Retinal pigment epithelial cell (primary cell): ENCODE results near the gene PCNX1.

Experiments
- DNase-seq: peaks from one replicate; pipeline ENCODE4 v3.0.0-alpha.2; 2010; ENCODE audit warnings: low read depth
- H3K4me3 ChIP-seq: 2 replicates; pipeline ENCODE4 v1.5.1; 2011; ENCODE audit warnings: mild to moderate bottlenecking, low read length, control low read depth, moderate library complexity
- CTCF ChIP-seq: conservative IDR thresholded peaks from 2 replicates; pipeline ENCODE4 v1.5.1; 2011; ENCODE audit warnings: low read depth, low read length, control low read depth, inconsistent platforms

PCNX1 gene

GRCh38 chr14:71135911-71136310 lies 228.7 kb downstream of the PCNX1 start:
- H3K4me3 ChIP-seq, result no peak overlapping the region
- no peak for TF ChIP-seq CTCF
- DNase-seq, result no peak

DNA sequence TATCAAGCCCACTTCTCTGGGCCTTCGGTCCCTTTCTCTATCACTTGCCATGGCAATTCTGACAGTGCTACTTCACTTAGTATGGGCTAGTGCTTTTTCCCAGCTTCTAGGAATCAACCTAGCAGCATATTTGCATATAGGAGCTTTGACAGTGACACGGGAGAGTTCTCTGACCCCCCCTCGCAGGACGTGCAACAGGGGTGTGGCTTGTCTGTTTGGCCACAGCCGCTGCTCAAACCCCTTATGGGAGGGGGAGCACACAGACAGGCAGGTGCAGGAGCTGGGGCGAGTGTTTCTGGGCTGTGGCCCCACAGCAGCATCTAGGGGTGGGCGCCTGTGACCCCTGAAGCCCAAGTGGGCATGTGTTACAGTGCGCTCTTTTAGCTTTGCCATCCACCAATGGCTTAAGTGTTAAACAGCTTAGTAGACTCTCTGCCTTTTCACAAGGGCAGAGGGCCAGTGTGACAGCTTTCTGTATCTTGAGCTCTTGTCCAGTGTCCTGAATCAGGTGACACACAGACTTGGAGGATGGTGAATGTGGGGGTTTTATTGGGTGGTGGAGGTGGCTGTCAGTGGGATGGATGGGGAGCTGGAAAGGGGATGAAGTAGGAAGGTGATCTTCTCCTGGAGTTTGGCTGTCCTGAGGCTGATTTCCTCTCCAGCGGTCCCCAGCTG lies 229.3 kb downstream of the PCNX1 start:
- no peak for DNase-seq
- no peak for TF ChIP-seq CTCF
- H3K4me3 ChIP-seq, result no peak overlapping the region

DNA sequence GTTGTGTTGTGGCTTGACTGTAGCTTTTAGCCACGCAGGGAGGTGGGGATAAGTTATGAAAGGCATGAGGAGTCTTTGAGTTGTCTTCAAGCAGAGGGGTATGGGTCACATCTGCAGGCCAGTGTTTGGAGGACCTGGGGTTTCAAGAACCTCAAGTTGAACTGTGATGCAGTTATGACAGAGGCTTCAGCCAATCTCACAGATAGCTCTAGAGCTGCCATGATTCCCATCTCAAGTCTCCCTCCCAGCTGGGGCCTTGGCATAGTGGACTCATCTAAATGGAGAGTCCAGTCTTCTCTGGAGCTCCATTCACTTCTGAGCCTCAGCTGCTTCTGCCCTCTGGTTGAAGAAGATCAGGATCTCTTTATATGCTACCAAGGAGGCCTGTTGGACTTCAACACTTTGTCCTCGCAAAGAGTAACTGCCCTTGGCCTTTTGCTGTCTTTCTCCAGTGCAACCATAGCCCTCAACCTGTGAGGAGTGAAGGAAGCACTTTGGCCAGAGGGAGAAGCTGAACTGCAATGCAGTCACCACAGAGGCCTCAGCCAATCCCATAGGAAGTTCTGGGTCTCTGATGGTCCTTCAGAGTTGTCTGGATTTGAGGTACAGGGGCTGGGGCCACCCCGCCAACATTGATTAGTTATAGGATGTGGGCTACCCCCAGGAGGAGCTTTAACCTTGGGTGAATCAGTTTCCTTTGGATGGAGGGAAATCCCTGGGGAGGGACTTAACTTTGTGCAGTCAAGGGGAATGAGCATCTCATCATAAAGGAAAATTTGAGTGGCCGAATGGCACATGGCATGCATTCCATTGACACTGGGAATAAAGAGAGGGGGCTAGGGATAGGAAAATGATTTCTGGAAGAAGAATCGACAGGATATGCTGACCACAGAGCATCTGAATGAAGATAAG lies 230.5 kb downstream of the PCNX1 start:
- no peak for DNase-seq
- TF ChIP-seq CTCF, result no peak
- H3K4me3 ChIP-seq, result no peak overlapping the region

DNA sequence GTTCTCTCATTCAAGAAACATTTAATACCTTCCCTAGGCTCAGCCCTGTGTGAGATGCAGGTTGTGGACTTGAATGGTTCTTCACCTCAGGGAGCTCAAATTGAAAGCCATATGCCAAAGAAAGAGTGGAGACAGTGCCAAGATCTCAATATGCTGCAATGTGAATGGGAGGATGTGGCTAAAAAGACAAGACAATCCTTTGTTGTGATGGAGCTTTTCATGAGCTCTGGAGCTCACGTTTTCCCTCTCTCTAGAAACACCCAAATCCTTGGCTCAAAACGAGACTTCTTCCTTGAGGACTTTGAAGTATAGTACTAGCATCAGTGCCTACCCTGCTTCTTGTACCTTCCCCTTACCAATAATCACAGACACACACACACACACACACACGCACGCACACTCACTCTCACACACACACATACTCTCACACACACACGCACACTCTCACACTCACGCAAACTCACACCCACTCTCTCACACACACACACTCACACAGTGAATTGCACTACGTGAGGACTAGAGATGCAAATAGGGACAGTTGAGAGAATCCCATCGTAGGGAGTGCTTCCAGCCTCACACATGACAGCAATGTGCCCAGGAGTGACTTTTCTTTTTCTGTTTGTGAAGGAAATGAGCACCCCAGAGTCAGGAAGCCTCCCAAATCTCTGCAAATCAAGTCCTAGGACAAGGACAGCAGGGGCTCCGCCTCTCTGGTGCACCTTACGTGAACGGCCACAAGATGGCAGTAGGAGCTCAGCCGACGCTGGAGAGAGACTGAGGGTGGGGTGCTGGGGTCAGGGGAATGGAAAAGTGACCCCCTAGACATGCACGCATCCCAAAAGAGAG lies 231.4 kb downstream of the PCNX1 start:
- TF ChIP-seq CTCF, result peak; percentile 93
- H3K4me3 ChIP-seq, result peak overlapping the region; percentile 10
- no peak for DNase-seq

DNA sequence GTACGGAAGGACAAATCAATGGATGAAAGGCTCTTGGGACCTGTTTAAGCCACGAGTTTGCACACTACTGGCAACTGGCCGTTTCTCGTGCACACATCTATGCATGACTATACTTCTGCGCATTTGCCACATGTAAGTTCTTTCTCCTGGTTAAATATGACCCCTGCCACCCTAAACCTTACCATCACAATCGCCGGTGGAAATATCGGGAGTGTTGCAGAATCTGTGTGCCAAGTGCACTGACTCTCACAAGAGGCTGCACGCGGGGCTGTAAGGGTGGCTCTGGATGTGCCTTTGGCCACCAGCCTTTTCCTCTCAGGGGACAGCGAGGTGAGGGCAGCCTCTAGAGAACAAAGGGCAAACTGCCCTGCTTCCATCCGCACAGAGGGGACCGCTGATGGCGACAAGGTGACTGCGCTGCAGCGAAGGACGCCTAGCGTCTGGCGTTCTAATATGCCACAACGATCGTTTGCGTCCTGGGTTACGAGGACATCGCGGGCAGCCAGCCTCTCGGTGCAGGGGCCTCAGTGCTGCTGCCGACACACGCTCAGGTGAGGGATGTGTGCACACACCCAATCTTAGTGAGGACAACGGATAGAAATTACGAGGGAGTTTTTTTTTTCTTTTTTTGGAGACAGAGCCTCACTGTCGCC lies 232.2 kb downstream of the PCNX1 start:
- DNase-seq, result no peak
- no peak for TF ChIP-seq CTCF
- H3K4me3 ChIP-seq, result peak overlapping the region; percentile 10

- no peak for DNase-seq
- no peak overlapping the region for H3K4me3 ChIP-seq
- no peak for TF ChIP-seq CTCF
These were observed 232.9 kb downstream of the PCNX1 start for GRCh38 chr14:71140157-71140556.
